Gastrocnemius medialis (tissue), 4 donors: ENCODE results near the gene WDR45B.

Experiments
- CTCF ChIP-seq, 5 experiments: fragments of 450-650 bp in 3 of 5; fragments of 200-600 bp in 2 of 5; sonication (generic) in 2 of 5; IDR thresholded peaks in 4 of 5; conservative IDR thresholded peaks in 1 of 5; 1 replicate in 4 of 5; 2 replicates in 1 of 5; pipeline ENCODE4 v1.5.1; 2016 to 2019; ENCODE audit warnings: antibody characterized with exemption in 5 of 5, mild to moderate bottlenecking in 3 of 5, moderate library complexity in 3 of 5
- POLR2A ChIP-seq, 2 donors: fragments of 450-650 bp; IDR thresholded peaks; one replicate each; pipeline ENCODE4 v1.6.1; 2017; ENCODE audit warnings: antibody characterized with exemption in 2 of 2, mild to moderate bottlenecking in 2 of 2, moderate library complexity in 2 of 2

GRCh38 chr17:82609655-82610054 is 38.6 kb downstream of the WDR45B start:
- TF ChIP-seq CTCF (IDR thresholded peaks at IDR 0.05 in 4 of 5, conservative IDR thresholded peaks at IDR 0.05 in 1 of 5): no peak
- TF ChIP-seq POLR2A (IDR thresholded peaks at IDR 0.05): no peak
